GM19463 (cell line): Measurements from ENCODE around the gene PDLIM4.

ENCODE experiments used
- ATAC-seq: cut with Tn5 transposase; IDR thresholded peaks from one replicate; pipeline ENCODE4 v1.9.1; 2021; ENCODE audit warnings: mild to moderate bottlenecking, moderate library complexity; ENCODE audit not compliant: unreplicated experiment

PDLIM4 gene

DNA sequence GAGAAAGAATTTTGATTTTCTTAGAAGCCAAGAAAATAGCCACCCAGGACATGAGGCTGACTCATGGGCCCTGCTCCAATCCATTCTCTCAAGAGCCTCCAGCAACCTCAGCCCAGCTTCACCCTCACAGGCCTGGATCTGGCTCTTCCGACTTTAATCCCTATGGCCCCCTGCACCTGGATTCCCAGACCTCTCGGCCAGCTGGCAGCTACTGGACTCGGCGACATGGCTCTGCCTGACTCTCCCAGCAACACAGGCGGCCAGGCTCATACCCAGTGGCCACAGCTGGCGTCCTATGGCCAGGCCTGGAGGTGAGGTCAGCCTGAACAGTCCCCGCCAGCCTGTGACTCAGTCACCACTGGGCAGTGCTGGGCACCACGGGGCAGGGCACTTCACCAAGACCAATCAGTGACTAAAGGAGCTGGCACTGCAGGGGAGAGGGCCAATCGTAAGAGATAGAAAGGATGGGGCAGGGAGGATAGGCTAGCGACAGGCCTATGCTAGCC is 6.2 kb upstream of the PDLIM4 start:
- no peak for ATAC-seq

DNA sequence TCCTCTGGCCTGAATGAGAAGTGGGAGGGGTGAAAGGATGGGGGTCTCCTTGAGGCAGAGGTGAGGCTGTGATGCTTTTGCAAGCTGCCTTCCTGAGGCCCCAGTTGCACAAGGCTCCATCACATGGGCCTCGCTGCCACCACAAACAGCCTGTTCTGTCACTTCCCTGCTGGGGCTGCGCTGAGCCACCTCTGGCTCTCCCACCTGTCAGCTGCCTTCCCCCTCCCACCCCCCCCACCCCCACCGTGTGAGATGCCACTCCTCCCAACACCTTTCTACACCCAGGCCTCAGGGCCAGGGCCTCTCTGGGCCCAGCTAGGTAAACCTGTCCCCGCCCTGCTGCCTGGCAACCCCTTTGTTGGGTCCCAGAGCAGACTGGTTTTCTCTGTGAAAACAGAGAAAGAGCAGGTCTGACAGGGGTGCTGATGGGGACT is 4.5 kb upstream of the PDLIM4 start:
- ATAC-seq: no peak

DNA sequence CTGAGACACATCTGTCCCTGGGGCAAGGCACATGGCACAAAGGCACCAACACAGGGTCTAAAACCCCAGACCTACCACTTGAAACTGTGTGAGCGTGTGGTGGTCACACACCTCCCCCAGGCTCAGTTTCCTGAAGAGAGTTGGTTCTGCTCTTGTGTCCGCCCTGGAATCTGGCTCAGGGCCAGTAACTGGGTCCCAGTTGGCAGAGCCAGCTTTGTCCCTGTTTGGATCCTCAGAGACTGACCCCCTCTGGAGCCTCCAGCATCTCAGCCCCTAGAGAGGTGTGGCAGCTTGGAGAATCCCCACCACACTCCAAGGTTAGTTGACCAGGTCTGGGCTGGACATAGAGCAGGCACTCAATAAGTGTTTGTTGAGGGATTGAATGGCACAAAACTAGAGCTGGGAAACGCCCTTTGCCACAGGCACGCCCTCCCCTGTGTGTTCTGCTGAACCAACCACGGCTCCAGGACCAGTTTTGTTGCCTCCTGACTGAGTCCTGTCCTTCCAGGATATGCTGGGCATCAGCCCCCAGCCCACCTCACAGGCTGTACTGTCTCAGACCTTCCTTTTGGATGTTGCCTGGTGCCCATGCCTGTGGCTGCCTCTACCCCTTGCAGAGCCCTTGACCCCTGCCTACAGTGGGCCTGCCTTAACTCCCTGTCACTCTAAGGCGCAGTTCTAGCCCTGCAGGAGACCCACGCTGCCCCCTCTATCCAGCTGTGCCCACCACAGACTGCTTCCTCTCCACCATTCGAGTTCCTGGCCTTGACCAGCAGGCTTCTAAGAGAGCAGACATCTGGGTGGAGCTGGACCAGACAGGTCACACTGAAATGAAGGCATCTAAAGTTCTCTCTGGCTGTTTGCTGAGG is 3.8 kb upstream of the PDLIM4 start:
- no peak for ATAC-seq

DNA sequence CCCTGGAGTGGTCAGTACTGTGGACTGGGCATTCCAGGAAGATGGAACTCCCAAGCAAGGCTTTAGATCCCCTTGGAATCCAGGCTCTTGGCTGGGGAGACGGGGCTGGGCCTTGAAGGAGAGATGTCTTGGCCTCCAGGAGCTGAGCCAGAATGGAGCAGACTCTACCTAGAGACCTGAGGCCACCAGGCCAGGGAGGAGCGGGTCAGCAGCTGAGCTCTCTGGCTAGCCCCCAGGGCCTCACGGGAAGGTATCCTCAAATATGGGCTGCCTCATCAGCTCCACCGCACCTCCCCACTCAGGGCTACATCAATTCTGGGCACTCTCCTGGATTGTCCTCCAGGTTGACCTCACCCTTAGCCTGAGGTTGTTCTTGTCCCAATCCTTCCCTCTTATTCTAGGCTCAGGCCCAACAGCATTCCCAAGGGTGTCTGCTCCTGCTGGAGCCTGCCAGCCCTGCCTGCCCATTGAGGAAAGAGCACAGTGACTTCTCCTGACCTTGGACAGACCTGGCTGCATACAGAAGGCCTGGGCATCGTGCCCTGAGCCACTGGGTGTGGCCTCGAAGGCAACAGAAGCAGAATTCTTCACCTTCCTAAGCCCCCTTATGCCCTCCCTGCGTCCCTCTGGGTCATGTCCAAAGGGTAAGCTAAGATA is 3.0 kb upstream of the PDLIM4 start:
- no peak for ATAC-seq

DNA sequence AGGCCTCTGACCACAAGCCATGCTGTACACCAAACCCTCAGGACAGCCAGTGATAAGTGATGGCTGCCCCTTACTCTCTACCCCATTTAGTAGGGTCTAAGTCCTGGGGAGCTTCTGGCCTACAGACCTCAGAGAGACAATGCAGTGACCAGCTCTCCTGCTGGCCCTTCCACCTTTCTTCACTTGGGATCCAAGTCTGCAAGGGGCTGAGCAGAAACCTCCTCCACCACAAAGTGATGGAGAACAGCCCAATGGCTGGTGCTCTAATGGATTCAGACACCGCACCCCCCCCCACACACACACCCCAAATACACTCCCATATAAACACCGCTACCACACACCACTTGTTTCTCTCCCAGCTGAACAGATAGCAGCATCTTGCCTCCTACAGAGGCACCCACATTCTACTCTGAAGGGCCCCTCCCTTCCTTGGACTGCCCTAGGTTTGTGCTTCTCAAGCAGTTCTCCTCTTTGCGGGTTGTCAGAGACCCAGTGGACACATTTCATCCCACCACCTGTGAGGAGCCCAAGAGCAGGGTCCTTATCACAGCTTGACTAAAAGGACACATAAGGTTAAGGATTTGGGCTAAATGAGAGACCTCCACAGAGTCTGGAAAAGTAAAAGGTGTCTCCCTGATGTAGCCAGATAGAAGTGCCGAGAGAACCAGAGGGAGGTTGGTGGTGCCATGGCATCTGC is 1.3 kb upstream of the PDLIM4 start:
- ATAC-seq: no peak

DNA sequence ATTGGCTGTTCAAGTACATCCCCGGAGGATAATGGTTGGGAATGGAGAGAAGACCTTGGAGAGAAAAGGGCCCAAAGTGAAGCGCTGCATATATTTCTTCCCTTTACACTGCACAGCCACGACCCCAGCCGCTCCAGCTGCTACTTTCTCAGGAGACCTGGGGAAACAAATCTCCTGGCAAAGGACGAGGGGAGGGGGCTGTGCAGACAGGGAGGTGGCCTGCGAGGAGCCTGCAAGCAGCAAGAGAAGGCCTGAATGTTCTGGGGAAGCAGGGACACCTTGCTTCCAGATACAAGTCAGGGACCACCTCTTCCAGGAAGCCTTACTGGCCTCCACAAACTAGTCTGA is 739 bp upstream of the PDLIM4 start:
- ATAC-seq: no peak

DNA sequence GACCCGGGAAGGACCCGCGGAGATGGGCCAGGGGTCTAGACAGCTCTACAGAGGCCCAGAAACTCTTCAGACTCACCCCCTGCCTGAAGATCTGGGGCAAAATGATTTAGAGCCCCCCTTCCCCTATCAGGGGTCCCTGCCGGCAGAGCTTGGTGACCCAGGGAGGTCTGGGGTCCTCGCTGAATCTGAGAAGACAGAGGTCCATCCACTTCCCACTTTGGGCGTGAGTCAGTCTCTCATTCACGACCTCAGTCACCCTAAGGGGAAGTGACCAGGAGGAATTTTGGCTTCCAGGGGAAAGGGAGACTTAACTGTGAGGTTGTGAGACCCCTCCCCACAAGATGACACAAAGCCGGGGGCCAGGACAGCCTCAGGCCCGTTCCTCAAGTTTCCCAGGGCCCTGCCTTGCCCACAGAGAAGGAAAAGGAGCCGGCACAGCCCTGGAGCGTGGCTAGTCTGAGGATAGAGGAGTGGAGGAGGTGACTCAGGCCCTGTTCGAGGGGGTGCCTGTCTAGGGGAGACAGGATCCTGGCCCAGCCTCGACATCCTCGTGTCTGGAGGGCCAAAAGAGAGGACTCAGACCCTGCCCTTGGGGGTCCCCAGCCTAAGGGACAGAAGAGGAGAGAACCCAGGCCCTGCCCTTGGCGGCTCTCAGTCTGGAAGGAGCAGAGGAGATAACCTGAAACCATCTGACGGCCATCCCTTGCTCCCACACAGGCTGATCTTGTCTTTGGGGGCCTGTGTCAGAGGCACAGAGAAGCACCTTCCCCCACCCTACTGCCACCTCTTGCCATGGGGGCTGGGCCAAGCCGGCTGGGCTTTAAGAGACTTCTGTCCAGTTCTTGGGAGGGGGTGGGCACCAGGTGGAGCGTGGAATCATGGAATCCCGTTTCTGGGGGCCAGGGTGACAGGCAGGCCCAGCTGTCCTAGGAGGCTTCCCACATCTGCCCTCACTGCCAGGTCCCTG is 889 bp downstream of the PDLIM4 start:
- ATAC-seq: no peak

DNA sequence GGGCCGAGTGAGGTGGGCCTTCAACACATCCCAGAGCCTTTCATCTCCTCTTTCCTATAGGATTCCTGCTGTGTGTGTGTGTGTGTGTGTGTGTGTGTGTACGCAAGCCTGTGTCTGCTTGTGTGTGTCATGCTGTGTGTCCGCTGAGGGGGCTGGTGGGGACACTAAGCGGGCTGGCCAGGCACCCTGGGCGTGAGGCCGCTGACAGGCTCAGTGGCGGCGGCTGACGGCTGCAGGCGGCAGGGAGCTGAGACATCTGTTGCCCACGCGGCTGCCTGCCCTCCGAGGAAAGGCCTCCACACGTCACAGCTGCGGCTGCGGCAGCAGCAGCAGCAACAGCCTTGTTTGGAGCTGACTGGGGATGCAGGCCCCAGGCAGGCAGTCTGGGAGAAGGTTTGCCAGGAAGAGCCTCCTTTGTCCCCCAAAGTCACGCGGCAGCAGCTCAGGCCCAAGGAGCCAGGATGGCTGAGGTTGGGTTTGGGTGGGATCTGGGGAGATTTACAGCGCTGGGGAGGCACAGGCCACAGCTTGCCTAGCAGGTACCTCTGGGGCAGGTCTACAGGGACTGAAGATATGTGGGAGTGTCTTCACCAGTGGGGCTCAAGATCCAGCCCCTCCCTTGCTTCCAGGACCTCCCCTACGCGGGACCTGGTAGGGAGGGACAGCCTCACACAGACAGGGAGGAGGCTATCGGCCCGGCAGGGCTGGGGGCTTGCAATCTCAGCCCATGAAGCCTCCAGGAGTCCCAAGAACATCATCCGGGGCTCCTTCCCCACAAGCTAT is 1.8 kb downstream of the PDLIM4 start:
- ATAC-seq: no peak

DNA sequence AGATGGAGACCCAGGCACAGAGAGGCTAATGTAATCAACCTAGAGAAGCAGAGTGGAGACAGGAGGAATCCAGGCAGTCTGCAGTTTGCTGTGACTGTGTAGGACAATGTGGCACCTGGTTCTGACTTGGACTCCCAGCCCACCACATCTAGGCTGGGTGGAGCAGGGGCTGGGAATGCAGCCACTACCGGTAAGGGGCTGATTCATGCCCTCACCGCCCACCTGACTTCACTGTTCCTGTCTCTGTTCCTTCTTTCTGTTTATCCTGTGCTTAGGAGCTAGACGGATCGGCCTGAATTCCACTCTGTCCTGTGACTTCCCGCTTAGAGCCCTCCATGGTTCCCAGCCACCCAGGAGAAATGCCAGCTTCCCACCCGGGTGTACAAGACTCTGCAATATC is 2.6 kb downstream of the PDLIM4 start:
- ATAC-seq: no peak

DNA sequence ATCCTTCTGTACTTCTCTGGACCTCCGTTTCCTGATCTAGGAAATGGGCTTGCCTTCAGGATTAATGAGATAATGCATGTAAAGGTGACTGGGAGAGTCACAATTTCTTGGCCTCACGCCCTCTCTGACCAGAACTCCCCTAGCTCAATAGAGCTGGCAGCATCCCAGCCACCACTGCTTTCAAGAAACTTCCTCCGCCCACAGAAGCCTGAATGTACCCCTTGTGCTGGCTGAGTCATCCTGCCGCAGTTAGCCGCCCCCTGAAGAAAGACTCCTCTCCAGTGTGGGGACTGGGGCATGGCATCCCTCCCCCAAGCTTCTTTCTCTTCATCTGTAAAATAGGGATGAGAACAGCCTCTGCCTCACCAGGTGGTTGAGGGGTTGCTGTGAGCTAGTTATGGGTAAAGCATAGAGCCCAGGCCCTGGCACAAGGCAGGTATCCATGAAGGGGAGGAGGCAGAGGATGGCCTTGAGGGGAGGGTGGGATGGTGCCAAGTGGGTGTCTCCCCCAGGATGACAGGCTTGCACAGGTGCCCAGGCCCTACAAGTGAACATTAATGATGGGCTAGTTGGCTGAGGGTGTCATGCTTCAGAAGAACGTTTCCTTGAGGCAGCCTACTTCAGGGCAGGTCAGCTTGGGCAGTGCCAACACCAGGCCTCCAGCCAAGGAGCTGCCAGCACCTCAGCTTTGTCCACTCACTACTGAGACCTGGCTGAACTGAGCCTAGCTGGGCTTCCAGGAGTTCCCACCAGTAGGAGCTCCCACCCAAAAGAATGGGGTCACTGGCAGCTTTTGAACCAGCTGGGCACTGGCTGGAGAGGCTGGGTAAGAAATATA is 3.4 kb downstream of the PDLIM4 start:
- peak; percentile 60 for ATAC-seq

DNA sequence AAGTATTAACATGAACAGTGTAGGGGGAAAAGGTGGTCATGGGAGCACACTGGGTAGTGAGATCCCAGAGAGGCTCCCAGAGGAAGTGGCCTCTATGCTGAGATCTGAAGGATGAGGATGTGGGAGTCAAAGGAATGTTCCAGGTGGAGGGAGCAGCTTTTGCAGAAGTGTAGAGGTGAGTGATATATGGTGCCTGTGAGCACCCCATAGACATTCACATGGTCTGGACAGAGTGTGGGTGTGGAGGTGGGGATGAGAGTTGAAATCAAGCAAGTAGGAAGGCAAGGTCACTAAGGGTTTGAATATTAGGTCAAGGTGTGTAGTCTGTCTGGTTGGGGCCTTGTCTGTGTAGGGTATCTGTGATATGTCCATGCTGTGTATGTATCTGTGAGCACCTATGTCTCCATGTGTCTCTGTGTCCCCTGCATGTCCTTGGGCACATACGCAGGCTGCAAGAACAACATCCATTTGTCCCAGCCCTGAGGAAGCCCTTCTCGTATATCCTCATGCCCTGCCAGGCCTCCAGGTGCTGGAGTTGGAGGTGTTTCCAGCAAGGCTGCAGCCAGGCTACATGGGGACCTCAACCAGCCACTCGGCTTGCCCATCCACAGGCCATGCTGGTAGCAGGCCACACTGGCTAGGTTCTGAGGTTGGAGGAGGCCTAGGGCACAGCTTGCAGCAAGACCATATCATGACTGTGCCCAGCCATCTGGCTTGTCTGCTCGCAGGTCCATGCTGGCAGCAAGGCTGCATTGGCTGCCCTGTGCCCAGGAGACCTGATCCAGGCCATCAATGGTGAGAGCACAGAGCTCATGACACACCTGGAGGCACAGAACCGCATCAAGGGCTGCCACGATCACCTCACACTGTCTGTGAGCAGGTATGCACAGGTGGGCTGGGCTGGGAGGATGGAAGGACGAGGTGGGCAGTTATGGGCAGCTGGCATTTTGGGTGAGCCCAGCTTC is 4.7 kb downstream of the PDLIM4 start:
- no peak for ATAC-seq

DNA sequence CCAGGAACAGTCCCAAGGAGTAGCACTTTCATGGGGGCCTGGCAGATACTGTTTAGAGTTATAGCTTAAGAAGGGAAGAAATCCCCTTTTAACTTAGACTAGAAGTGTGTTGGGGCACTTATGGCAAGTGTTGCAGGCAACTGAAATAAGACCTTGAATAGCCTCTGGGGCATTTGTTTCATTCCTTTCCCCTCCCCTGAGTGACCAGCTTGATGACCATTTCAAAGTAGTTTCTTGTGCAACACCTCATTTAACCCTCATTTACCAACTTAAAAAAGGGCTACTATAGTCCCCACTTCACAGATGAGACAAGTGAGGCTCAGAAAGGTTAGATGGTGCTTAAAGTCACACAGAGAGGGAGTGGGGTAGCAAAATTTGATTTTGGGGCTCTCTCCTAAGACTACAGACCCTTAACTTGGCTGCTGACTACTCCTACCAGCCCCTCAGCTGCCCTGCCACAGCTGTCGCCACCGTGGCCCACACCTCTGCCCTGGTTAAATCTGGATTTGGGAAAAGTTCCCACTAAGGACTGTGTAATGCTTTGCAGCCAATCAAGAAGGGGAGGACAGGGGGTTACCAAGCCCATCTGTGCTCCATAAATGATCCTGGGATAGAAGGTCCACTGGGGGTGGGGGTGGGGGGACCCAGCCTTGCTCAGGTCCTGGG is 5.5 kb downstream of the PDLIM4 start:
- no peak for ATAC-seq

DNA sequence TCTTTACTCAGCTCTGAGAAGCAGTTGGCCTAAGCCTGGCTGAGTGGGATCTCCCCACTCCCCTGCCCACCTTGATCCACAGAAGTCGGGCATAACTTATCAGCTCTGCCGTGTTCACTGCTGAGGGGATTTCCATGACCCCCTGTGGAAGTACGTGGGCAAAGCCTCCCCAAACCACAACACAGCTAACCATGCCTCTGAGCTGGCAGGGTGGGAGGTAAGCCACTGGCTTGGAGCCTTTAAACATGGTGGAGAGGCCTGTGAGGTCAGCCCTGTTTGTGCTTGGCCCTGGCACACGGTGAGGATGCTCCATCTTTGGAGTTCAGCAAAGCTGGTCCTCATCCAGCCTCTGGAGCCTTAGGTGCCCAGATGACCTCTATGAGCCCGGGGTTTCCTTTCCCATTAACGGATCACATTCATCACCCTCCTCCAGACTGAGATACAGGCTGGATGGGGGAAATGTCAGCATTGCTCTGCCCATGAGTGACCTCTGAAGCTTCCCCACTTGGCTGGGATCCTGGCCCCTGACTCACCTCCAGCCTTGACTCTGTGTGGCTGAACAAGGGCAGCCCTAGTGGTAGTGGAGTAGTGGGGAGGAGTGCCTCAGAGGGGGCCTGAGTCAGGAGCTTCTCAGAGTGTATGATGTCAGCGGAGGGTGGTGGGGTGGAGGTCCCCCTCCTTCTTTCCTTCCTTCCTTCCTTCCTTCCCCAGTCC is 6.2 kb downstream of the PDLIM4 start:
- ATAC-seq: no peak

DNA sequence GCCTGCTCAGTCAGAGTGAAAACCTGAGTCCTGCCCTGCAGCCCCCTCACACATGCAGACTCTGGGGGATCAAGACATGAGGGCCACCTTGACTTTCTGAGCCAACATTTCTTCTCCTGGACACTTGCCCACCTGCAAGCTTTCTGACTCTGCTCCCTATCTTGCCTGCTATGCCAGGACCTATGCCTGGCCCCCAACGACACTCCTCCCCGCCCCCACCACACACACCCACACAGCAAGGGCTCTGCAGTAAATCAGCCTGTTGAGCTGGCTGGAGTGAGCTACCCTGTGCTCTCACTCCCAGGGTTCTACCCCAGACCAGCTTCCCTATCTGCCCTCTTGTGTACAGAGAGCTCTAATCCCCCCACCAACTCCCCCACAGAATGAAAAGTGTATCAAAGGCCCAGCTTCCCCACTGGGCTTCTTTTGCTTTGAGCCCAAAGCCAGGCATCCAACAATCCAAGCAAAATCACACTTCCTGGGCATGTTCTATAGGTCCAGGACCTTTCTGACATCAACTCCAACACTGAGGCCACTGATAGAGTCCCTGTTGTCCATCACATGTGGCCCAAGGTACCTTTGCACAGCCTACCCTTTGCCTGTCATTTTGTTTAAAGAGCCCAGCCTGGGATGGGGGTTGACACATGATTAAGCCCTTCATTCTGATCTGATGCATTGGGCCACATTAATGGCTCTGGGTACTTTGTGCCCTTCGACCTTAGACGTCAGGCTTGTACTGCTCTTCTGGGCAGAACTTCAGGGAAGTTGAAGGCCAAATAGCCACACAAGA is 7.2 kb downstream of the PDLIM4 start:
- no peak for ATAC-seq

DNA sequence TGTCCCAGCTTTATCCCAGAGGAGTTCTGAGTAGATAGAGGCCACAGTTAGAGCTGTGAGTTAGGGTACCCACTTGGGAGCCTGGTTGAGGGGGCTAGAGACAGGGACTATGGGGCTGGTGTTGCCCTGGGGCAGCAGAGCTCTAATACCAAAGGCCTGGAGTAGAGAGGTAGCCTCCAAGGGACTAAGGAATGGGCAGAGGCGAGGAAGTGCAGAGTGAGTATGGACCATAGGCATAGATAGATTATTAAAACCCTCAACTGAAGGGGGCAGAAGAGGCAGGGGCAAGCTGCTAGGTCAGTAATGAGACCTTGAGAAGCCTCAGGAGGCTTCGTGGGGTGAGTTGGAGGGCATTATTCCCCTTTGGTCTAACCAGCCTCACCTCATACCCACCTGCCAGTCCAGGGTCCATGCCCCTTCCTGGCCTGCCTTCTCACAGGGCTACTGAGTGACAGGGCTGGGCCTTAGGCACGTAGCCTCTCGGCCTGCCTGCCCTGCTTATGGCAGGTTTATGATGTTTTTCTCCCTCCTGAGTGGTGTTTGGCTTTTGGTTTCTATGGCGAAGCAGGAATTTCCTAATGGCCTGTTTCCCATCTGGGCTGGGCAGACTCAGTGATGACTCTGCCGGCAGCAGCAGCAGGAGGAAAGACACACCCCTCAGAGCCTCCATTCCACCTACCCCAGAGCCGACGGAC is 8.0 kb downstream of the PDLIM4 start:
- ATAC-seq: no peak
